CD4-positive, alpha-beta T cell treated with Interferon alpha-2 for 1 hour (primary cell): Measurements from ENCODE around the gene OR2D2.
"Not testable (repeated sequence)": the region's sequence is repeated elsewhere in the genome, so short reads cannot be mapped to it uniquely, and the experiment has no call there.

Source experiments
- DNase-seq, 2 donors: peaks; one replicate each; pipeline ENCODE4 v3.0.0-alpha.2; 2020 to 2022

OR2D2 gene

DNA sequence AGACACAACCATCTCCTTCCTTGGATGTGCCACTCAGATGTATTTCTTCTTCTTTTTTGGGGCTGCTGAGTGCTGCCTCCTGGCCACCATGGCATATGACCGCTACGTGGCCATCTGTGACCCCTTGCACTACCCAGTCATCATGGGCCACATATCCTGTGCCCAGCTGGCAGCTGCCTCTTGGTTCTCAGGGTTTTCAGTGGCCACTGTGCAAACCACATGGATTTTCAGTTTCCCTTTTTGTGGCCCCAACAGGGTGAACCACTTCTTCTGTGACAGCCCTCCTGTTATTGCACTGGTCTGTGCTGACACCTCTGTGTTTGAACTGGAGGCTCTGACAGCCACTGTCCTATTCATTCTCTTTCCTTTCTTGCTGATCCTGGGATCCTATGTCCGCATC is 15.4 kb downstream of the OR2D2 start:
- no peak for DNase-seq

DNA sequence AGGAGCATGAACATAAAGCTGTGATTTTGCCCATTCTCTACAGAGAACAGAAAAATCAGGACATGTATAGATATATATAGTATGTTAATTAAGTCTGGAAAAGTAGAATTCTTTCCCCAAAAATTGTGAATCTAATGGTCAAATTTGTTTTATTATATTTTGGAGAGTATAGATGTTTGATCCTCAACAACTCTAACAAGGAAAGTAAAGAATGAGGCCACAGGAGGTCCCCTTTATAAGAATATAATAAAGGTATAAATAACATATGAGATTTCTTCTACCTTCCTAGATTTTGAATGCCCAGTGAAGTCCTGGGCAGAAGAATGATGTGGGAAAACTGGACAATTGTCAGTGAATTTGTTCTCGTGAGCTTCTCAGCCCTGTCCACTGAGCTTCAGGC is 16.0 kb downstream of the OR2D2 start, which contains the start of gene OR10A4:
Gene OR10A4 (plus strand): TSS at position 301 of the 400 bp plus-strand sequence. CDS start 23 bp downstream, at position 324.
- no peak for DNase-seq

DNA sequence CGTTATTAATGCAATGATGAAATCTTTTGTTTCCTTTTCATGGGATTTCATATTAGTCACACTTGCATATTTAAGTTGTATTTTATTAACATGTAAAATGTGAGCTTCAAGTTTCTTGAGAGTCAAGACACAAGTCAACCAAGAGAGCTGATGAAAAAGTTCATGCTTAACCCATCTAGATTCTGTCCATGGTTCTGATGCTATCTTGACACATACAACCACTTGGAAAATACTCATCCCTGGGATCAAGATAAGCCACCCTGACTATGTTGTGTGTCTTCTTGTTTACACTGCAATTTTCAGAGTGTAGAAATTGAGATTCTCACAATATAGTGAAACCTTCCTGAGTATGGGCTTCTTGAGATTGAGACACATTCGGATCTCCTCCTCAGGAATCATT is 16.5 kb downstream of the OR2D2 start:
- DNase-seq = no peak

- DNase-seq = no peak
These were observed 21.0 kb downstream of the OR2D2 start for GRCh38 chr11:6871278-6871677.

GRCh38 chr11:6864438-6864837 is 27.9 kb downstream of the OR2D2 start:
- no peak for DNase-seq

- no peak for DNase-seq
These were observed 29.3 kb downstream of the OR2D2 start, which contains the start of gene OR10A2 for GRCh38 chr11:6862961-6863360. Gene OR10A2 (plus strand): TSS chr11:6863057. CDS start chr11:6869755, 6,698 bp downstream.

DNA sequence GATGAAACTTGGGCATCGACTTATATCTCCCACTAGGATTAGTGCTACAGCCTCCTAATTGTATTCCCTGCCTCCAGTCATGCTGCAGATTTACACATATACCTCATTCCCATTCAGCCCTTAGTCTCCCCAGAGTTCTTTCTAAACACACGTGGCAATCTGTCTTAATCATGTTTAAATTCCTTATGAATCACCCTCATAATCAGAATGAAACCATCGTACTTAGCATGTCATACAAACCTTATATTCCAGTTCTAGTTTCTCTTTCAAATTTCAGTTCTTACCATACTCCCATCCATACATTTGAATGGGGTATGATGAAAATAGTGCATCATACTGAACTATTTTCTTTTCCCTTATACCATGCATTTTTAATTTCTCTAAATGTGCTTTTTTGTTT is 35.4 kb downstream of the OR2D2 start:
- no peak for DNase-seq

DNA sequence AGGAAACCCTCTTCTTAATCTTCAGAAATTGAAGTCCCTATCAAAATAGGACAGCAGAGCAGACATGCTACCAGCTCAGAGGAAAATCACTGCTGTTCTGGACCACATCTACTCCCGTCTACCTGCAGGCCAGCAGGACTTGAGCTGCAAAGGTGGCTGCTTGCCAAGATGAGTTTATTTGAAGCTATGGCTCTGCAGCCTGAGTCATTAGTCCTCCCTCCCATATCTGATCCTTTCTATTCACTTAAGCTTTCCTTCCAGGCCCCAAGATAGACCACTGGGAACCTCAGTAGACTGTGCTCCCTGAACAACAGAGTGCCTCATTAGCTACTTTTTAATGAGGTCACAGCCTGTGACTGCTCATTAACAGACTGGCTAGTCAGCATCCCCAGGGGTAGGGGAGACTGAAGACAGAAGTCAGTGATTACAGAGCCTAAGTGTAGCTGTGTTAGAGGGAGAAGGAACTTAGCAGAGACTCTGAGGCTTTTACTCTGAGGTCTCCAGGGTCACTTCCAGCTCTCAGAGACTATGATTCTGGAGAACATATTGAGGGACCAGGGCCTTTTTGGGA is 36.2 kb downstream of the OR2D2 start:
- DNase-seq = no peak

DNA sequence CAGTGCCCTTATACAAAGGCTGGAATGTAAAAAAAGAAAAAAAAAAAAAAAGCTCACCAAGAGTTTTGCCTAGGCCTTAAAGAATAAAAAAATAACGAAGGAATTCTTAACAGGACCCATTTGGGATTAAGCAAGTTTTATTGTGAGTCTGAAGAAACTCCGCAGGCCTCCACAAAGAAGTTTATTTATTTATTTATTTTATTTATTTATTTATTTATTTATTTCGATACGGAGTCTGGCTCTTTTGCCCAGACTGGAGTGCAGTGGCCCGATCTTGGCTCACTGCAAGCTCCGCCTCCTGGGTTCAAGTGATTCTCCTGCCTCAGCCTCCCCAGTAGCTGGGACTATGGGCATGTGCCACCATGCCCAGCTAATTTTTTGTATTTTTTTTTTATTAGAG is 37.5 kb downstream of the OR2D2 start:
- not testable (repeated sequence) for DNase-seq

DNA sequence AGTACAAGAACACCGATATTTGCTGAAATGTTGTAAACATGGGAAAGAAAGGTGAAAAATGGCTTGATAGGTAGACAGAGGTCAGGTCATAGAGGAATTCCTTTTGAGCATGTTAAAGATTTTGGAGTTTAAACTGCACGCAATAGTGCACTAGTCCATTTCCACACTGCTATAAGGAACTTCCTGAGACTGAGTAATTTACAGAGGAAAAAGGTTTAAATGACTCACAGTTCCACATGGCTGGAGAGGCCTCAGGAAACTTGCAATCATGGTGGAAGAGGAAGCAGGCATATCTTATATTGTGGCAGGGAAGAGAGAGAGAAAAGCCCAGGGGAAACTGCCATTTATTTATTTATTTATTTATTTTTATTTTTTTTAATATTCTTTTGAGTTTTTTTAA is 41.8 kb downstream of the OR2D2 start:
- DNase-seq = no peak

GRCh38 chr11:6845383-6845782 is 46.9 kb downstream of the OR2D2 start, which contains the start of gene OR10A5:
Gene OR10A5 (plus strand): TSS chr11:6845683. CDS start chr11:6845683, 0 bp downstream.
- DNase-seq = no peak

GRCh38 chr11:6844356-6844755 is 47.9 kb downstream of the OR2D2 start:
- no peak for DNase-seq

- no peak for DNase-seq
These were observed 48.6 kb downstream of the OR2D2 start for GRCh38 chr11:6843670-6844069.

- DNase-seq = no peak
These were observed 50.6 kb downstream of the OR2D2 start for GRCh38 chr11:6841694-6842093.
